Mucosa of descending colon (tissue), 3 donors: Measurements from ENCODE around the gene COP1. TPM values are rescaled to one million over a fixed set of nuclear protein-coding genes. Genes with fewer than 3 reads are reported as not detected.

Experiments used
- ATAC-seq: fragments of 200-7000 bp; cut with Tn5 transposase; one replicate; pipeline ENCODE4 v1.9.1; 2020; ENCODE audit warnings: mild to moderate bottlenecking, moderate library complexity
- DNase-seq, 3 donors: peaks; one replicate each; pipeline ENCODE4 v3.0.0-alpha.2; 2020
- H3K36me3 ChIP-seq: fragments of 200-600 bp; one replicate; pipeline ENCODE4 v1.8.0; 2021; ENCODE audit warnings: low read depth, mild to moderate bottlenecking
- H3K4me1 ChIP-seq: fragments of 200-600 bp; one replicate; pipeline ENCODE4 v1.8.0; 2021; ENCODE audit warnings: low read depth, mild to moderate bottlenecking
- H3K4me3 ChIP-seq: fragments of 200-600 bp; one replicate; pipeline ENCODE4 v1.8.0; 2021; ENCODE audit warnings: mild to moderate bottlenecking
- H3K9me3 ChIP-seq: fragments of 200-600 bp; one replicate; pipeline ENCODE4 v1.8.0; 2021; ENCODE audit warnings: mild to moderate bottlenecking
- CTCF ChIP-seq: fragments of 200-600 bp; IDR thresholded peaks from one replicate; pipeline ENCODE4 v1.8.0; 2022; ENCODE audit warnings: antibody characterized with exemption, mild to moderate bottlenecking
- intact Hi-C, 2 donors: fragments of 100-400 bp; cut with DNase I in 1 of 2; cut with micrococcal nuclease in 1 of 2; formaldehyde crosslinking; loops; one replicate each; pipeline versions ENCODE4 v1.11.0 to v1.11.1; 2022; cut with DNase I, micrococcal nuclease
- total RNA-seq, 3 donors: library from RNA; stranded (reverse); fragmentation: NEBNext Ultra II Directional in 2 of 3; extraction: Animal tissue kit (Norgen Biotek cat#: 25700) in 2 of 3; gene quantifications; one replicate each; pipeline versions ENCODE4 v1.2.1 to v1.2.4, GENCODE V29; 2021 to 2023
- donor health status: DM: no; HTN: no; CAD: no; lungs with moderate emphysema.
- donor health status: DM: no; HTN: no; CAD: no.
- donor health status: DM: no; HTN: yes; CAD: no.

Gene COP1
- total RNA-seq, 3 donors from 2014 or later, result 51.5 to 51.9 (median 51.9) TPM

- H3K9me3 ChIP-seq, result peaks cover 8% of the 10 kb centered on the region
- H3K4me3 ChIP-seq, result no peak overlapping the region
- no peaks in the 10 kb centered on the region for H3K36me3 ChIP-seq
- H3K4me1 ChIP-seq, result no peaks in the 10 kb centered on the region
- ATAC-seq (no peak), DNase-seq (no peak)
- intact Hi-C loops, result no loop called here
- TF ChIP-seq CTCF, result no peak
Observed at GRCh38 chr1:175933801-175934200, 273.3 kb downstream of the COP1 start.

- intact Hi-C loops, result no loop called here
Observed at GRCh38 chr1:175927944-175928343, 279.1 kb downstream of the COP1 start.

GRCh38 chr1:175922254-175922881 lies 284.7 kb downstream of the COP1 start:
- intact Hi-C loops, result no loop called here
- Histone ChIP-seq H3K36me3 (no peaks in the 10 kb centered on the region), H3K4me1 (no peaks in the 10 kb centered on the region), H3K9me3 (peaks cover under 1% of the 10 kb centered on the region), H3K4me3 (no peak overlapping the region)
- ATAC-seq (no peak), DNase-seq (no peak)
- no peak for TF ChIP-seq CTCF

More at GRCh38 chr1:175927944-175928343, 279.1 kb downstream of the COP1 start:
- no peaks in the 10 kb centered on the region for H3K4me1 ChIP-seq
- ATAC-seq, result no peak
- H3K4me3 ChIP-seq, result no peak overlapping the region
- H3K9me3 ChIP-seq, result peaks cover 22% of the 10 kb centered on the region
- DNase-seq, result no peak
- TF ChIP-seq CTCF, result no peak
- no peaks in the 10 kb centered on the region for H3K36me3 ChIP-seq

- Histone ChIP-seq H3K4me1 (no peaks in the 10 kb centered on the region), H3K4me3 (no peak overlapping the region), H3K9me3 (no peaks in the 10 kb centered on the region), H3K36me3 (no peaks in the 10 kb centered on the region)
- DNase-seq (no peak), ATAC-seq (no peak)
- intact Hi-C loops, result no loop called here
- TF ChIP-seq CTCF, result no peak
Observed at GRCh38 chr1:175920381-175920780, 286.7 kb downstream of the COP1 start.

GRCh38 chr1:175919001-175919400 lies 288.1 kb downstream of the COP1 start:
- H3K9me3 ChIP-seq, result no peaks in the 10 kb centered on the region
- ATAC-seq (no peak), DNase-seq (no peak)
- no peaks in the 10 kb centered on the region for H3K36me3 ChIP-seq
- intact Hi-C loops, result no loop called here
- no peak overlapping the region for H3K4me3 ChIP-seq
- H3K4me1 ChIP-seq, result no peaks in the 10 kb centered on the region
- no peak for TF ChIP-seq CTCF

DNA sequence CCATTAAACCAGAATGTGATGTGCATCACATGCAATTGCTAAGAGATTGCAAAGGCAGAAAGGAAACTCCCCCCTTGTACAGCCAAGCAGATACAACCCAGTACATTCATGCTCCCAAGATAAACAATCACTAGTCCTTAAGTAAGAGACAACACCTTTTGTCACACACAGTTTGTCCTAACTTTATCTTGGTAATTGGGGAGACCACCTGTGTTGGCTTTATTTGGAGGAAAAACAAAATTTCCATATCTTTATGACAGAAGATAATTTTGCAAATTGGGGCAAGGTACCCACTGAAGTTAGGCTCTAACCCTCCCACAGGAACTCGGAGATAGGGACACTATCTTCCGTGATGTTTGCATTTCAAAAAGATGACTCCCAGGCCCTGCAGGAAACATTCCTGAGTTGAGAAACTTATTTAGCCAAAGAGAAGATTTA lies 288.7 kb downstream of the COP1 start:
- Histone ChIP-seq H3K36me3 (no peaks in the 10 kb centered on the region), H3K4me1 (no peaks in the 10 kb centered on the region), H3K4me3 (no peak overlapping the region), H3K9me3 (no peaks in the 10 kb centered on the region)
- TF ChIP-seq CTCF, result no peak
- intact Hi-C loops, result no loop called here
- DNase-seq (no peak), ATAC-seq (no peak)
